Measurements from ENCODE around the gene NEO1.
"Not testable (repeated sequence)": the region's sequence is repeated elsewhere in the genome, so short reads cannot be mapped to it uniquely, and the experiment has no call there.

The NEO1 gene

GRCh38 chr15:73212424-73212823, 160.2 kb downstream of the NEO1 start:
- DNase-seq, result no peak

- not testable (repeated sequence) for DNase-seq
Observed at GRCh38 chr15:73221450-73221849, 169.2 kb downstream of the NEO1 start.

- DNase-seq, result no peak
Observed at GRCh38 chr15:73225358-73226015, 173.2 kb downstream of the NEO1 start.

GRCh38 chr15:73226093-73226814, 174.0 kb downstream of the NEO1 start:
- DNase-seq, result no peak

GRCh38 chr15:73227433-73228056, 175.3 kb downstream of the NEO1 start:
- DNase-seq, result no peak

- DNase-seq, result no peak
Observed at GRCh38 chr15:73228128-73228646, 175.9 kb downstream of the NEO1 start.

GRCh38 chr15:73231661-73232419, 179.6 kb downstream of the NEO1 start:
- DNase-seq, result no peak

GRCh38 chr15:73232776-73233175, 180.5 kb downstream of the NEO1 start:
- DNase-seq, result no peak

- no peak for DNase-seq
Observed at GRCh38 chr15:73233623-73234022, 181.4 kb downstream of the NEO1 start.

GRCh38 chr15:73237910-73238309, 185.6 kb downstream of the NEO1 start:
- no peak for DNase-seq

- no peak for DNase-seq
Observed at GRCh38 chr15:73239564-73240215, 187.4 kb downstream of the NEO1 start.

- DNase-seq, result peak; percentile 52
Observed at GRCh38 chr15:73240866-73241499, 188.7 kb downstream of the NEO1 start.

- DNase-seq, result no peak
Observed at GRCh38 chr15:73244333-73244732, 192.1 kb downstream of the NEO1 start.

- DNase-seq, result no peak
Observed at GRCh38 chr15:73246439-73246838, 194.2 kb downstream of the NEO1 start.

GRCh38 chr15:73246898-73247297, 194.6 kb downstream of the NEO1 start:
- no peak for DNase-seq

GRCh38 chr15:73247331-73247730, 195.1 kb downstream of the NEO1 start:
- DNase-seq, result no peak

- no peak for DNase-seq
Observed at GRCh38 chr15:73249499-73249898, 197.2 kb downstream of the NEO1 start.

GRCh38 chr15:73254598-73254997, 202.3 kb downstream of the NEO1 start:
- DNase-seq, result no peak

GRCh38 chr15:73258271-73259108, 206.2 kb downstream of the NEO1 start:
- DNase-seq, result no peak

- no peak for DNase-seq
Observed at GRCh38 chr15:73264881-73265280, 212.6 kb downstream of the NEO1 start.

GRCh38 chr15:73265536-73266153, 213.4 kb downstream of the NEO1 start:
- DNase-seq, result peak; percentile 42

Data from EL (cell line).